Esophagus muscularis mucosa (tissue), 4 donors: ENCODE data around the gene EIF4G3.

Source experiments
- EP300 ChIP-seq: sonication (generic); formaldehyde crosslinking; IDR thresholded peaks from one replicate; pipeline ENCODE4 v1.6.1; 2017; ENCODE audit warnings: antibody characterized with exemption
- POLR2A ChIP-seq: fragments of 450-650 bp; IDR thresholded peaks from one replicate; pipeline ENCODE4 v1.6.1; 2017; ENCODE audit warnings: antibody characterized with exemption, moderate library complexity, mild to moderate bottlenecking, low read depth
- POLR2AphosphoS5 ChIP-seq, 2 donors: sonication (generic); formaldehyde crosslinking; IDR thresholded peaks; one replicate each; pipeline ENCODE4 v1.6.1; 2017; ENCODE audit warnings: antibody characterized with exemption in 2 of 2
- TF ChIP-seq, protein P1 (sequence below), 3 experiments: fragments of 200-600 bp in 2 of 3; fragments of 450-650 bp in 1 of 3; sonication (generic) in 2 of 3; IDR thresholded peaks; one replicate each; pipeline ENCODE4 v1.5.1; 2017 to 2019; ENCODE audit warnings: antibody characterized with exemption in 3 of 3, mild to moderate bottlenecking in 2 of 3, moderate library complexity in 1 of 3

DNA sequence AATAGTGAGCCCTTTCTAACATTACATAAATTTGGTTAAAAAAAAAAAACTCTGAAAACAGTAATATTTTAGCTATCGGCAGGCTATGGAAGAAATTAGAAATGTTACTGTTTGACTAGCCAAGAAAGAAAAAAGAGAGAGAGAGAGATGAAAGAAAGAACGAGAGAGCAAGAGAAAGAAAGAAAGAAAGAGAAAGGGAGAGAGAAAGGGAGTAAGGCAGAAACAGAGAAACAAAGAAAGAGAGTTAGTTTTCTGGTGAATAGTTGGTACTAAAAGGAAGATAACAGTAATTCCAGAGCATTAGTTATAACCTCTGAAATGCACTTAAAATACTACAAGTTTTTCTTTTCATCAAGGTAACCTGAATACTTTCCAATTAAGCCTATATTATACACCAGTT lies 229.3 kb downstream of the EIF4G3 start:
- TF ChIP-seq, protein P1, sequence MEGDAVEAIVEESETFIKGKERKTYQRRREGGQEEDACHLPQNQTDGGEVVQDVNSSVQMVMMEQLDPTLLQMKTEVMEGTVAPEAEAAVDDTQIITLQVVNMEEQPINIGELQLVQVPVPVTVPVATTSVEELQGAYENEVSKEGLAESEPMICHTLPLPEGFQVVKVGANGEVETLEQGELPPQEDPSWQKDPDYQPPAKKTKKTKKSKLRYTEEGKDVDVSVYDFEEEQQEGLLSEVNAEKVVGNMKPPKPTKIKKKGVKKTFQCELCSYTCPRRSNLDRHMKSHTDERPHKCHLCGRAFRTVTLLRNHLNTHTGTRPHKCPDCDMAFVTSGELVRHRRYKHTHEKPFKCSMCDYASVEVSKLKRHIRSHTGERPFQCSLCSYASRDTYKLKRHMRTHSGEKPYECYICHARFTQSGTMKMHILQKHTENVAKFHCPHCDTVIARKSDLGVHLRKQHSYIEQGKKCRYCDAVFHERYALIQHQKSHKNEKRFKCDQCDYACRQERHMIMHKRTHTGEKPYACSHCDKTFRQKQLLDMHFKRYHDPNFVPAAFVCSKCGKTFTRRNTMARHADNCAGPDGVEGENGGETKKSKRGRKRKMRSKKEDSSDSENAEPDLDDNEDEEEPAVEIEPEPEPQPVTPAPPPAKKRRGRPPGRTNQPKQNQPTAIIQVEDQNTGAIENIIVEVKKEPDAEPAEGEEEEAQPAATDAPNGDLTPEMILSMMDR (IDR thresholded peaks at IDR 0.05): no peak
- TF ChIP-seq POLR2A (no peak), EP300 (no peak), POLR2AphosphoS5 (IDR thresholded peaks at IDR 0.05) (no peak)
